Measurements from ENCODE around the gene MED15.

The MED15 gene

GRCh38 chr22:20622650-20623339, 115.4 kb downstream of the MED15 start:
- Histone ChIP-seq H3K27me3 (ENCODE audit: insufficient read depth, low read depth, severe bottlenecking) (no peaks in the 10 kb centered on the region), H3K27ac (no peak overlapping the region), H3K36me3 (no peaks in the 10 kb centered on the region), H3K9me3 (ENCODE audit: severe bottlenecking) (no peaks in the 10 kb centered on the region), H3K4me3 (ENCODE audit: low read depth, low read length) (no peak overlapping the region)
- TF ChIP-seq CTCF (IDR thresholded peaks at IDR 0.05; ENCODE audit: low read depth, low read length) = no peak
- no peak for DNase-seq

GRCh38 chr22:20624161-20624616, 116.8 kb downstream of the MED15 start:
- no peaks in the 10 kb centered on the region for H3K36me3 ChIP-seq
- H3K4me3 ChIP-seq (ENCODE audit: low read depth, low read length) = no peak overlapping the region
- TF ChIP-seq CTCF (IDR thresholded peaks at IDR 0.05; ENCODE audit: low read depth, low read length) = no peak
- no peak overlapping the region for H3K27ac ChIP-seq
- H3K9me3 ChIP-seq (ENCODE audit: severe bottlenecking) = no peaks in the 10 kb centered on the region
- DNase-seq = no peak
- no peaks in the 10 kb centered on the region for H3K27me3 ChIP-seq (ENCODE audit: insufficient read depth, low read depth, severe bottlenecking)

GRCh38 chr22:20625270-20625669, 117.9 kb downstream of the MED15 start:
- H3K27ac ChIP-seq = no peak overlapping the region
- no peaks in the 10 kb centered on the region for H3K9me3 ChIP-seq (ENCODE audit: severe bottlenecking)
- TF ChIP-seq CTCF (IDR thresholded peaks at IDR 0.05; ENCODE audit: low read depth, low read length) = no peak
- H3K36me3 ChIP-seq = no peaks in the 10 kb centered on the region
- no peak for DNase-seq
- H3K27me3 ChIP-seq (ENCODE audit: insufficient read depth, low read depth, severe bottlenecking) = no peaks in the 10 kb centered on the region
- no peak overlapping the region for H3K4me3 ChIP-seq (ENCODE audit: low read depth, low read length)

GRCh38 chr22:20626811-20627210, 119.4 kb downstream of the MED15 start:
- no peaks in the 10 kb centered on the region for H3K9me3 ChIP-seq (ENCODE audit: severe bottlenecking)
- H3K4me3 ChIP-seq (ENCODE audit: low read depth, low read length) = no peak overlapping the region
- H3K36me3 ChIP-seq = no peaks in the 10 kb centered on the region
- no peak overlapping the region for H3K27ac ChIP-seq
- H3K27me3 ChIP-seq (ENCODE audit: insufficient read depth, low read depth, severe bottlenecking) = no peaks in the 10 kb centered on the region
- DNase-seq = no peak
- TF ChIP-seq CTCF (IDR thresholded peaks at IDR 0.05; ENCODE audit: low read depth, low read length) = no peak

- Histone ChIP-seq H3K4me3 (ENCODE audit: low read depth, low read length) (no peak overlapping the region), H3K27ac (no peak overlapping the region), H3K27me3 (ENCODE audit: insufficient read depth, low read depth, severe bottlenecking) (no peaks in the 10 kb centered on the region), H3K36me3 (no peaks in the 10 kb centered on the region), H3K9me3 (ENCODE audit: severe bottlenecking) (no peaks in the 10 kb centered on the region)
- no peak for TF ChIP-seq CTCF (IDR thresholded peaks at IDR 0.05; ENCODE audit: low read depth, low read length)
- DNase-seq = no peak
These were observed 120.0 kb downstream of the MED15 start for GRCh38 chr22:20627432-20627831.

All from WERI-Rb-1 (cell line).